ENCODE data around the gene FIG4. TPM values are rescaled to one million over a fixed set of nuclear protein-coding genes. Genes with fewer than 3 reads are reported as not detected.

FIG4 gene
- total and polyA plus RNA-seq, 2 donors (not counting 1 experiment from before 2014, with no cell fraction given): 21.1 to 38.3 TPM

GRCh38 chr6:109655761-109656262 is 35.3 kb upstream of the FIG4 start:
- Histone ChIP-seq H3K27ac (ENCODE audit: insufficient read depth, low read length) (no peak overlapping the region), H2AFZ (ENCODE audit: low read length) (no peak overlapping the region), H3K4me2 (ENCODE audit: extremely low read depth, insufficient read depth, low read length) (no peak overlapping the region), H3K79me2 (ENCODE audit: control insufficient read depth, insufficient read depth, low read length) (no peaks in the 10 kb centered on the region), H3K27me3 (ENCODE audit: control insufficient read depth, insufficient read depth, low read length) (no peaks in the 10 kb centered on the region), H3K4me1 (ENCODE audit: control insufficient read depth, extremely low read depth, insufficient read depth, low read length) (no peaks in the 10 kb centered on the region), H3K9ac (ENCODE audit: insufficient read depth, low read length) (no peak overlapping the region), H3K36me3 (ENCODE audit: control insufficient read depth, insufficient read depth, low read length) (no peaks in the 10 kb centered on the region), H4K20me1 (ENCODE audit: control insufficient read depth, extremely low read depth, insufficient read depth, low read length) (no peaks in the 10 kb centered on the region), H3K4me3 (replicated peaks in 1 of 4; ENCODE audit: control extremely low read depth in 1 of 4, insufficient read depth in 1 of 4, low read depth in 3 of 4, low read length in 4 of 4) (no peak overlapping the region), H3K9me3 (ENCODE audit: control insufficient read depth, insufficient read depth, low read depth, low read length) (no peaks in the 10 kb centered on the region)
- TF ChIP-seq EZH2 (IDR thresholded peaks at IDR 0.05; ENCODE audit: low read length, missing control alignments): no peak
- DNase-seq (ENCODE audit: low read depth in 2 of 2): no peak

DNA sequence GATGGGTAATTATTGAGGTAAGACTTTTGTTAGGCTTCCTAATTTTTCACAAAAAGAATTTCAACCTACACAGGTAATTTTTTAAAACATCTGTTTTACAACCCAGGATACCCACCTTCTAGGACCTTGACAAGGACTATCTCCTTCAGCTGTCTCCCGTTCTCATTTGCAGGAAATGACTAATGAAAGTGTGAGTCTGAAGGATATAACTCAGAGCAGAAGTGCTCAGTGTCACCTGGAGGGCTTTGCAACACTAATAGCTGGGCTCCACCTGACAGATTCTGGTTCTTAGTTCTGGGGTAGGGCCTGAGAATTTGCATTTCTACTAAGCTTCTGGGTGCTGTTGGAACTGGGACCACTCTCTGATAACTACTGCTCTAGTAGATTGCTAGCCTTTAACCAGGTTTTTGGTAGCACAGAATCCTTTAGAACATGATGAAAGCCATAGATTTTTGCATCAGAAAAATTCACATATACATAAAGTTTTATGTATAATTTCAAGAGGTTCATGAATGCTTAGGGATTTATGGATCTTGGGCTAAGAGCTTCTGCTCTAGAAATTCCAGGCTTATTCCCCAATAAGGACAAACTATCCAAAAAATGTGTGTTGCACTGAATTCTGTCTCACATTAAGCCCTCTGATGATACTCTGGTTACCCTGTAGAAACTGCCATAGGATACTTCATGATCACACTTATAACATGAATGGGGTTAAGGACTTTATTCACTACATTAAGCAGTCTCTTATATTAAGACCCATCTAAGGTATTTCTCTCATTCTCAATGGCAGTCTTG is 30.4 kb upstream of the FIG4 start:
- Histone ChIP-seq H3K9ac (ENCODE audit: insufficient read depth, low read length) (no peak overlapping the region), H3K4me1 (ENCODE audit: control insufficient read depth, extremely low read depth, insufficient read depth, low read length) (no peaks in the 10 kb centered on the region), H3K4me2 (ENCODE audit: extremely low read depth, insufficient read depth, low read length) (no peak overlapping the region), H3K27me3 (ENCODE audit: control insufficient read depth, insufficient read depth, low read length) (no peaks in the 10 kb centered on the region), H3K9me3 (ENCODE audit: control insufficient read depth, insufficient read depth, low read depth, low read length) (no peaks in the 10 kb centered on the region), H2AFZ (ENCODE audit: low read length) (no peak overlapping the region), H3K36me3 (ENCODE audit: control insufficient read depth, insufficient read depth, low read length) (no peaks in the 10 kb centered on the region), H3K79me2 (ENCODE audit: control insufficient read depth, insufficient read depth, low read length) (no peaks in the 10 kb centered on the region), H3K27ac (ENCODE audit: insufficient read depth, low read length) (no peak overlapping the region), H3K4me3 (replicated peaks in 1 of 4; ENCODE audit: control extremely low read depth in 1 of 4, insufficient read depth in 1 of 4, low read depth in 3 of 4, low read length in 4 of 4) (no peak overlapping the region), H4K20me1 (ENCODE audit: control insufficient read depth, extremely low read depth, insufficient read depth, low read length) (no peaks in the 10 kb centered on the region)
- DNase-seq (ENCODE audit: low read depth in 2 of 2): no peak
- no peak for TF ChIP-seq EZH2 (IDR thresholded peaks at IDR 0.05; ENCODE audit: low read length, missing control alignments)
- TF ChIP-seq, protein P1, sequence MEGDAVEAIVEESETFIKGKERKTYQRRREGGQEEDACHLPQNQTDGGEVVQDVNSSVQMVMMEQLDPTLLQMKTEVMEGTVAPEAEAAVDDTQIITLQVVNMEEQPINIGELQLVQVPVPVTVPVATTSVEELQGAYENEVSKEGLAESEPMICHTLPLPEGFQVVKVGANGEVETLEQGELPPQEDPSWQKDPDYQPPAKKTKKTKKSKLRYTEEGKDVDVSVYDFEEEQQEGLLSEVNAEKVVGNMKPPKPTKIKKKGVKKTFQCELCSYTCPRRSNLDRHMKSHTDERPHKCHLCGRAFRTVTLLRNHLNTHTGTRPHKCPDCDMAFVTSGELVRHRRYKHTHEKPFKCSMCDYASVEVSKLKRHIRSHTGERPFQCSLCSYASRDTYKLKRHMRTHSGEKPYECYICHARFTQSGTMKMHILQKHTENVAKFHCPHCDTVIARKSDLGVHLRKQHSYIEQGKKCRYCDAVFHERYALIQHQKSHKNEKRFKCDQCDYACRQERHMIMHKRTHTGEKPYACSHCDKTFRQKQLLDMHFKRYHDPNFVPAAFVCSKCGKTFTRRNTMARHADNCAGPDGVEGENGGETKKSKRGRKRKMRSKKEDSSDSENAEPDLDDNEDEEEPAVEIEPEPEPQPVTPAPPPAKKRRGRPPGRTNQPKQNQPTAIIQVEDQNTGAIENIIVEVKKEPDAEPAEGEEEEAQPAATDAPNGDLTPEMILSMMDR (conservative IDR thresholded peaks at IDR 0.05 in 1 of 2, IDR thresholded peaks at IDR 0.05 in 1 of 2; ENCODE audit: low read depth in 1 of 2, low read length in 2 of 2): no peak

GRCh38 chr6:109662192-109662591 is 28.9 kb upstream of the FIG4 start:
- Histone ChIP-seq H3K27me3 (ENCODE audit: control insufficient read depth, insufficient read depth, low read length) (no peaks in the 10 kb centered on the region), H4K20me1 (ENCODE audit: control insufficient read depth, extremely low read depth, insufficient read depth, low read length) (no peaks in the 10 kb centered on the region), H3K9me3 (ENCODE audit: control insufficient read depth, insufficient read depth, low read depth, low read length) (no peaks in the 10 kb centered on the region), H3K4me2 (ENCODE audit: extremely low read depth, insufficient read depth, low read length) (no peak overlapping the region), H3K79me2 (ENCODE audit: control insufficient read depth, insufficient read depth, low read length) (no peaks in the 10 kb centered on the region), H3K4me1 (ENCODE audit: control insufficient read depth, extremely low read depth, insufficient read depth, low read length) (no peaks in the 10 kb centered on the region), H2AFZ (ENCODE audit: low read length) (no peak overlapping the region), H3K9ac (ENCODE audit: insufficient read depth, low read length) (no peak overlapping the region), H3K36me3 (ENCODE audit: control insufficient read depth, insufficient read depth, low read length) (no peaks in the 10 kb centered on the region), H3K27ac (ENCODE audit: insufficient read depth, low read length) (no peak overlapping the region), H3K4me3 (replicated peaks in 1 of 4; ENCODE audit: control extremely low read depth in 1 of 4, insufficient read depth in 1 of 4, low read depth in 3 of 4, low read length in 4 of 4) (no peak overlapping the region)
- no peak for DNase-seq (ENCODE audit: low read depth in 2 of 2)
- TF ChIP-seq, protein P1 (conservative IDR thresholded peaks at IDR 0.05 in 1 of 2, IDR thresholded peaks at IDR 0.05 in 1 of 2; ENCODE audit: low read depth in 1 of 2, low read length in 2 of 2): no peak
- TF ChIP-seq EZH2 (IDR thresholded peaks at IDR 0.05; ENCODE audit: low read length, missing control alignments): no peak
